Transverse colon (tissue), 4 donors: Measurements from ENCODE around the gene RORB. TPM values are rescaled to one million over a fixed set of nuclear protein-coding genes. Genes with fewer than 3 reads are reported as not detected.

Source experiments
- DNase-seq: peaks from one replicate; pipeline ENCODE4 v3.0.0-alpha.2; 2019
- H3K27ac ChIP-seq, 4 donors: fragments of 200-600 bp; sonication (generic); 2 replicates each; pipeline ENCODE4 v1.5.1; 2016 to 2018; ENCODE audit warnings: inconsistent platforms in 4 of 4
- H3K27me3 ChIP-seq: fragments of 200-600 bp; sonication (generic); 2 replicates; pipeline ENCODE4 v1.5.1; 2017; ENCODE audit warnings: inconsistent platforms
- H3K36me3 ChIP-seq, 4 donors: fragments of 200-600 bp; sonication (generic); 2 replicates each; pipeline ENCODE4 v1.5.1; 2017 to 2019; ENCODE audit warnings: inconsistent platforms in 4 of 4
- H3K4me1 ChIP-seq, 4 donors: fragments of 200-600 bp; sonication (generic); 2 replicates each; pipeline ENCODE4 v1.5.1; 2017 to 2020; ENCODE audit warnings: inconsistent platforms in 4 of 4
- H3K4me3 ChIP-seq, 4 donors: fragments of 200-600 bp; sonication (generic); 1 replicate in 1 of 4; 2 replicates in 3 of 4; pipeline versions ENCODE4 v1.5.1 to v1.6.1; 2017 to 2019; ENCODE audit warnings: inconsistent platforms in 4 of 4
- H3K9me3 ChIP-seq, 2 donors: fragments of 200-600 bp; sonication (generic); 2 replicates each; pipeline ENCODE4 v1.5.1; 2017 to 2019; ENCODE audit warnings: inconsistent platforms in 2 of 2
- CTCF ChIP-seq, 5 experiments: fragments of 200-600 bp in 3 of 5; fragments of 450-650 bp in 2 of 5; sonication (generic) in 3 of 5; IDR thresholded peaks; 1 replicate in 2 of 5; 2 replicates in 3 of 5; pipeline ENCODE4 v1.5.1; 2016 to 2017; ENCODE audit warnings: antibody characterized with exemption in 5 of 5, inconsistent platforms in 3 of 5, mild to moderate bottlenecking in 2 of 5, moderate library complexity in 1 of 5
- EP300 ChIP-seq: sonication (generic); formaldehyde crosslinking; IDR thresholded peaks from one replicate; pipeline ENCODE4 v1.6.1; 2017; ENCODE audit warnings: antibody characterized with exemption, low read depth
- POLR2A ChIP-seq: fragments of 450-650 bp; IDR thresholded peaks from one replicate; pipeline ENCODE4 v1.6.1; 2016; ENCODE audit warnings: antibody characterized with exemption, mild to moderate bottlenecking, moderate library complexity
- POLR2AphosphoS5 ChIP-seq, 3 donors: sonication (generic); formaldehyde crosslinking; IDR thresholded peaks; one replicate each; pipeline ENCODE4 v1.6.1; 2016; ENCODE audit warnings: antibody characterized with exemption in 3 of 3
- WGBS, 2 donors: methylation state at CpG; one replicate each; pipeline ENCODE4 v1.1.5; 2018; ENCODE audit warnings: low coverage in 1 of 2; 5-methylcytosine and 5-hydroxymethylcytosine counted together
- in situ Hi-C, 4 donors: fragments of 200-750 bp; cut with MboI; loops; one replicate each; pipeline versions ENCODE4 v1.15.0 to v1.15.1; 2017; ENCODE audit warnings: low sequenced_read_pairs in 3 of 4, low pct_ligation_motif_present in 1 of 4, low pct_unique_long_range_greater_than_20kb in 1 of 4
- intact Hi-C: fragments of 100-400 bp; cut with DNase I; formaldehyde crosslinking; loops from one replicate; pipeline ENCODE4 v1.15.1; 2023; ENCODE audit warnings: low total_unique reads
- total RNA-seq, 4 donors: library from RNA; depleted of rRNA; stranded (reverse); fragments of >200 nt; gene quantifications; one replicate each; pipeline ENCODE4 v1.1.0, GENCODE V29; 2016

RORB gene
- total RNA-seq, 4 donors from 2014 or later = 0.20 to 1.1 (median 0.27) TPM; not detected in 1

GRCh38 chr9:74513221-74513620 is 16.1 kb downstream of the RORB start:
- Histone ChIP-seq H3K27ac (no peak overlapping the region), H3K4me3 (no peak overlapping the region), H3K27me3 (no peaks in the 10 kb centered on the region), H3K9me3 (no peaks in the 10 kb centered on the region), H3K36me3 (no peaks in the 10 kb centered on the region), H3K4me1 (no peaks in the 10 kb centered on the region)
- 84 to 87% methylated on average over 4 of the region's 4 CpGs for WGBS, 2 donors
- DNase-seq = no peak
- intact Hi-C loops (no loop called here), in situ Hi-C loops (no loop called here)
- TF ChIP-seq EP300 (no peak), CTCF (IDR thresholded peaks at IDR 0.05) (no peak)

- in situ Hi-C loops = no loop called here
- H3K36me3 ChIP-seq = no peaks in the 10 kb centered on the region
- WGBS, 2 donors = 70 to 82% methylated on average over 4 of the region's 4 CpGs
- no peaks in the 10 kb centered on the region for H3K4me1 ChIP-seq
- no peak for TF ChIP-seq CTCF (IDR thresholded peaks at IDR 0.05)
- TF ChIP-seq EP300 = no peak
- TF ChIP-seq POLR2AphosphoS5 (IDR thresholded peaks at IDR 0.05) = no peak
- no peak for TF ChIP-seq POLR2A
- no peak overlapping the region for H3K27ac ChIP-seq
- H3K27me3 ChIP-seq = no peaks in the 10 kb centered on the region
- no peak for DNase-seq
- H3K9me3 ChIP-seq = no peaks in the 10 kb centered on the region
- H3K4me3 ChIP-seq = no peak overlapping the region
- intact Hi-C loops = no loop called here
Measured at GRCh38 chr9:74517188-74517587, 20.1 kb downstream of the RORB start.

- H3K27ac ChIP-seq = no peak overlapping the region
- H3K4me3 ChIP-seq = no peak overlapping the region
- WGBS, 2 donors = 90 to 92% methylated on average over 9 of the region's 9 CpGs
- TF ChIP-seq EP300 = no peak
- no peak for TF ChIP-seq CTCF (IDR thresholded peaks at IDR 0.05)
- no peak for TF ChIP-seq POLR2AphosphoS5 (IDR thresholded peaks at IDR 0.05)
- TF ChIP-seq POLR2A = no peak
- no peaks in the 10 kb centered on the region for H3K27me3 ChIP-seq
- no peak for DNase-seq
- intact Hi-C loops (no loop called here), in situ Hi-C loops (no loop called here)
- H3K9me3 ChIP-seq = no peaks in the 10 kb centered on the region
- H3K4me1 ChIP-seq = no peaks in the 10 kb centered on the region
- no peaks in the 10 kb centered on the region for H3K36me3 ChIP-seq
Measured at GRCh38 chr9:74519419-74519818, 22.3 kb downstream of the RORB start.

- no peak for TF ChIP-seq EP300
- TF ChIP-seq POLR2AphosphoS5 (IDR thresholded peaks at IDR 0.05) = no peak
- no peak for TF ChIP-seq POLR2A
- TF ChIP-seq CTCF (IDR thresholded peaks at IDR 0.05) = no peak
- DNase-seq = no peak
- no peaks in the 10 kb centered on the region for H3K9me3 ChIP-seq
- no peak overlapping the region for H3K27ac ChIP-seq
- H3K27me3 ChIP-seq = no peaks in the 10 kb centered on the region
- in situ Hi-C loops (no loop called here), intact Hi-C loops (no loop called here)
- H3K36me3 ChIP-seq = no peaks in the 10 kb centered on the region
- no peaks in the 10 kb centered on the region for H3K4me1 ChIP-seq
- H3K4me3 ChIP-seq = no peak overlapping the region
- 44 to 45% methylated on average over 1 of the region's 1 CpG for WGBS, 2 donors
Measured at GRCh38 chr9:74521009-74521408, 23.9 kb downstream of the RORB start.
